ENCODE results near the gene ITIH3. TPM values are rescaled to one million over a fixed set of nuclear protein-coding genes. Genes with fewer than 3 reads are reported as not detected.

Gene ITIH3
- total and polyA plus RNA-seq, 2 of the 8 experiments (the other 6 are each of a cell fraction or from before 2014, with no cell fraction given), result not detected

GRCh38 chr3:52843108-52843865, 48.7 kb downstream of the ITIH3 start:
- DNase-seq (ENCODE audit: low read depth in 1 of 2, low spot score in 2 of 2), result no peak
- FAIRE-seq, result no peak
- no peak overlapping the region for H2BK5ac ChIP-seq (ENCODE audit: low read depth, low read length)
- no peak overlapping the region for H4K8ac ChIP-seq (ENCODE audit: extremely low read depth, insufficient read depth, low read length)
- no peak overlapping the region for H3K23ac ChIP-seq (ENCODE audit: insufficient read length)
- H4K5ac ChIP-seq (ENCODE audit: insufficient read length, low read depth, low read length), result no peak overlapping the region
- no peak overlapping the region for H4K91ac ChIP-seq (replicated peaks; ENCODE audit: insufficient read length, low read length)
- 83% methylated on average over 20 of the region's 20 CpGs; no CpG with 5 or more reads in 1 of the 2 experiments for WGBS, 2 experiments (ENCODE audit: extremely low coverage in 1 of 2, insufficient coverage in 1 of 2, insufficient read length in 1 of 2, insufficient replicate concordance in 2 of 2, low coverage in 1 of 2, low lambda C conversion rate in 2 of 2, missing lambda C conversion rate in 1 of 2)
- peaks cover 1 to 6% of the 10 kb centered on the region in 2 experiments for H4K20me1 ChIP-seq (replicated peaks in 1 of 2; ENCODE audit: control insufficient read depth in 1 of 2, insufficient read depth in 2 of 2, low read length in 2 of 2)
- no peak for TF ChIP-seq HDAC2 (IDR thresholded peaks at IDR 0.05; ENCODE audit: borderline replicate concordance in 1 of 2, low read depth in 2 of 2, low read length in 2 of 2)
- TF ChIP-seq NRF1 (IDR thresholded peaks at IDR 0.05; ENCODE audit: low read depth, low read length), result no peak
- no peak for TF ChIP-seq CREB1 (IDR thresholded peaks at IDR 0.05)
- H3K14ac ChIP-seq (ENCODE audit: insufficient read length), result no peak overlapping the region
- H3K4me3 ChIP-seq (ENCODE audit: extremely low read depth in 1 of 4, insufficient read depth in 2 of 4, low read depth in 3 of 4, low read length in 4 of 4), result no peak overlapping the region
- H2BK15ac ChIP-seq (ENCODE audit: low read length), result no peak overlapping the region
- H3K79me2 ChIP-seq (ENCODE audit: control insufficient read depth in 1 of 2, insufficient read depth in 2 of 2, low read length in 2 of 2), result no peaks in the 10 kb centered on the region
- peaks cover 0 to 7% (median 3%) of the 10 kb centered on the region in 4 experiments; a peak in 5 of 8 replicates for H3K36me3 ChIP-seq (ENCODE audit: control insufficient read depth in 2 of 4, insufficient read depth in 4 of 4, low read length in 3 of 4)
- POLR2A ChIA-PET (ENCODE audit: partially characterized antibody), result no interaction called here
- no peaks in the 10 kb centered on the region for H3K23me2 ChIP-seq (ENCODE audit: low read depth, low read length)
- H3K9me3 ChIP-seq (ENCODE audit: insufficient read depth in 2 of 2, low read depth in 1 of 2, low read length in 1 of 2), result no peaks in the 10 kb centered on the region
- CTCF ChIA-PET (ENCODE audit: partially characterized antibody), result interaction anchor here (0.6 to 3.6 kb wide), 15 partner anchors 8 to 414 kb away, joined by 3 to 15 read pairs (median 3); no protein-coding TSS in a partner anchor
- H3K18ac ChIP-seq (ENCODE audit: extremely low read depth, low read length), result no peak overlapping the region
- no peak overlapping the region for H2BK20ac ChIP-seq (ENCODE audit: low read length)
- H2AK5ac ChIP-seq (ENCODE audit: low read depth, low read length), result no peak overlapping the region
- no peak overlapping the region for H3K4me2 ChIP-seq (ENCODE audit: insufficient read depth in 1 of 2, low read depth in 2 of 2, low read length in 2 of 2)
- no peaks in the 10 kb centered on the region for H3K27me3 ChIP-seq (replicated peaks in 1 of 4; ENCODE audit: control insufficient read depth in 3 of 4, extremely low read depth in 1 of 4, insufficient read depth in 3 of 4, low read length in 3 of 4)
- H3K56ac ChIP-seq (replicated peaks; ENCODE audit: insufficient read length, low read depth, low read length), result no peak overlapping the region
- H2AFZ ChIP-seq (ENCODE audit: low read length), result no peak overlapping the region
- H3K27ac ChIP-seq (ENCODE audit: low read depth, low read length), result no peak overlapping the region
- H3K9ac ChIP-seq (replicated peaks in 1 of 4; ENCODE audit: extremely low read depth in 1 of 4, low read depth in 3 of 4, low read length in 3 of 4), result no peak overlapping the region; a peak in 1 of 7 replicates
- H2BK12ac ChIP-seq (ENCODE audit: low read depth, low read length), result no peak overlapping the region
- no peaks in the 10 kb centered on the region for H3K4me1 ChIP-seq (replicated peaks in 1 of 4; ENCODE audit: control insufficient read depth in 3 of 4, insufficient read depth in 4 of 4, low read length in 3 of 4)
- no peak overlapping the region for H2BK120ac ChIP-seq (replicated peaks; ENCODE audit: low read depth, low read length)
- H3K79me1 ChIP-seq (ENCODE audit: low read depth, low read length), result no peaks in the 10 kb centered on the region; the same call in 1 of the 2 replicates
- H3K4ac ChIP-seq (replicated peaks; ENCODE audit: insufficient read length, low read depth, low read length), result no peak overlapping the region
